Chondrocyte (in vitro differentiated cells): ENCODE measurements around the gene RBM38. TPM values are rescaled to one million over a fixed set of nuclear protein-coding genes. Genes with fewer than 3 reads are reported as not detected.

Source experiments
- DNase-seq: peaks from one replicate; pipeline ENCODE4 v3.0.0; 2021; ENCODE audit warnings: mixed read lengths, low spot score
- H3K27ac Mint-ChIP-seq: one replicate; pipeline ENCODE4 v1.8.0; 2021; ENCODE audit warnings: mild to moderate bottlenecking, moderate library complexity, mixed read lengths; ENCODE audit not compliant: unreplicated experiment
- H3K27me3 Mint-ChIP-seq: 2 replicates; pipeline ENCODE4 v1.8.0; 2021; ENCODE audit warnings: low read depth, mixed read lengths
- H3K36me3 Mint-ChIP-seq: 2 replicates; pipeline ENCODE4 v1.8.0; 2021; ENCODE audit warnings: low read depth, mixed read lengths
- H3K4me1 Mint-ChIP-seq: 2 replicates; pipeline ENCODE4 v1.8.0; 2021; ENCODE audit warnings: low read depth, mild to moderate bottlenecking, mixed read lengths
- H3K4me3 Mint-ChIP-seq: one replicate; pipeline ENCODE4 v1.8.0; 2021; ENCODE audit warnings: mild to moderate bottlenecking, moderate library complexity, mixed read lengths; ENCODE audit not compliant: unreplicated experiment
- H3K9me3 Mint-ChIP-seq: 2 replicates; pipeline ENCODE4 v1.8.0; 2021; ENCODE audit warnings: low read depth, mixed read lengths
- total RNA-seq: library from RNA; stranded (reverse); gene quantifications from 3 replicates; pipeline ENCODE4 v1.2.1, GENCODE V29; 2021
- TF ChIP-seq, protein P1 (sequence below): fragments of 200-600 bp; sonication (generic); IDR thresholded peaks from 2 replicates; pipeline ENCODE4 v1.5.0; 2021; ENCODE audit warnings: antibody characterized with exemption, mild to moderate bottlenecking, moderate library complexity

RBM38 gene
- total RNA-seq, 1 donor from 2014 or later = 11.2 TPM

DNA sequence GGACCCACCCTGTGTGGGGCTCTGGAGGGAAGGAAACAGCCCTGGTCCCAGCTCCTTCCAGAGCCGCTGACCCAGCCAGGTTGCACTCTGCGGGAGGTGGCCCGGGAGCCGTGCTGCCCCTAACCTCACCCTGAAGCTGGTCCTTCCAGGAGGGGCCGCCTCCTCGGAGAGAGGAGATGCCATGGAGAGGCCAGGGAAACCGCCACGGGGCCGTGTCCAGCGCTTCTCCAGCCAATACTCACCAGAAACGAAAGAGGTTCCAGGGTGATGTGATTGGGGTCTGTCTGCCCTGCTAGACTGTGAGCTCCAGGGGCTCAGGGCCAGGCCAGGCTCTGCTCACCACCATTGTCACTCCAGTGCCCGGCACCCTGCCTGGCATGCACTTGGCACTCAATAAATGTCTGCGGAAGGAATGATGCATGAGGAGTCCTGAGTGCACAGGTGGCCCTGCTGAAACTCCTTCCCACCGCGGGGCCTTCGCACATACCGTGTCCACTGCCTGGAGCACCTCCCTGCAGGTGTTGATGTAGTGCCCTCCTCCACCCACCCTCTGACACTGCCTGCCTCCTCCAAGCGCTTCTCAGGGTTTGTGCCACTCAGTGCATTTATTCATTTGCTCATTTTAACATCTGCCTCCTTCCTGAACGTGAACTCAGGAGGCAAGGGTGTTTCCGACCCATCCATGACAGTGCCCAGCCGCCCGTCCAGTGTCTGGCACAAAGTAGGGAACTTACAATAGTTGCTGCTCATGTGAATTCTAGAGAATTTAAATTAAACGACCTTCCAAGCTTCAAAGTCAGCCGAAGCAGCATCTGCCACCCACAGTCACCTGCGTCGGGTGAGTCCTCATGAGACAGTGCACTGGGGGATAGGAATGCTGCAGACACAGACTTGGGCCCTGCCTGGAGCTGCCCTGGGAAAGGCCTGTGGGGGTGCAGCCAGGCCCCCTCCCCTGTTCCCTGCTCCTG, 30.3 kb downstream of the RBM38 start:
- TF ChIP-seq, protein P1, sequence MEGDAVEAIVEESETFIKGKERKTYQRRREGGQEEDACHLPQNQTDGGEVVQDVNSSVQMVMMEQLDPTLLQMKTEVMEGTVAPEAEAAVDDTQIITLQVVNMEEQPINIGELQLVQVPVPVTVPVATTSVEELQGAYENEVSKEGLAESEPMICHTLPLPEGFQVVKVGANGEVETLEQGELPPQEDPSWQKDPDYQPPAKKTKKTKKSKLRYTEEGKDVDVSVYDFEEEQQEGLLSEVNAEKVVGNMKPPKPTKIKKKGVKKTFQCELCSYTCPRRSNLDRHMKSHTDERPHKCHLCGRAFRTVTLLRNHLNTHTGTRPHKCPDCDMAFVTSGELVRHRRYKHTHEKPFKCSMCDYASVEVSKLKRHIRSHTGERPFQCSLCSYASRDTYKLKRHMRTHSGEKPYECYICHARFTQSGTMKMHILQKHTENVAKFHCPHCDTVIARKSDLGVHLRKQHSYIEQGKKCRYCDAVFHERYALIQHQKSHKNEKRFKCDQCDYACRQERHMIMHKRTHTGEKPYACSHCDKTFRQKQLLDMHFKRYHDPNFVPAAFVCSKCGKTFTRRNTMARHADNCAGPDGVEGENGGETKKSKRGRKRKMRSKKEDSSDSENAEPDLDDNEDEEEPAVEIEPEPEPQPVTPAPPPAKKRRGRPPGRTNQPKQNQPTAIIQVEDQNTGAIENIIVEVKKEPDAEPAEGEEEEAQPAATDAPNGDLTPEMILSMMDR = no peak
- Mint-ChIP-seq H3K4me1 (peaks cover 3% of the 10 kb centered on the region), H3K4me3 (no peak overlapping the region), H3K27me3 (peaks cover 13% of the 10 kb centered on the region), H3K9me3 (no peaks in the 10 kb centered on the region), H3K27ac (no peak overlapping the region), H3K36me3 (no peaks in the 10 kb centered on the region)
- no peak for DNase-seq

DNA sequence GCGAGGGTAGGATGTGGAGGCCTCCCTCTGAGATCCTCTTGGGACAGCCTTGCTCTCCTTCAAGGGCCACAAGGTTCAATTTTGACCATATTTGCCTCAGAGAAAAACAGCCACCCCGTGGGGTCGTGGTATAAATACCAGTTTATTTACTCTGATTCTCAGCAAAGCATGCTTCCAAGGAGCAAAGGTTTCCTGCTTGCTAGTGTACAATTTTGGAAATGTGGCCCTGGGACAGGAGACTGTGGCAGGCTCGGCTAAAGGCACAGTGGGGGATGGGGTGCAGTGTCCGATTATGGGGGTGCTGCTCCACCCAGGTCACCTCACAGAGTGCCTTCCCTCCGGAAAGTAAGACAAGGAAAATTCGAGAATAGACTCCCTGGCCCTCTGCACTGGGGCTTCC, 31.1 kb downstream of the RBM38 start:
- TF ChIP-seq, protein P1 = no peak
- no peaks in the 10 kb centered on the region for H3K9me3 Mint-ChIP-seq

DNA sequence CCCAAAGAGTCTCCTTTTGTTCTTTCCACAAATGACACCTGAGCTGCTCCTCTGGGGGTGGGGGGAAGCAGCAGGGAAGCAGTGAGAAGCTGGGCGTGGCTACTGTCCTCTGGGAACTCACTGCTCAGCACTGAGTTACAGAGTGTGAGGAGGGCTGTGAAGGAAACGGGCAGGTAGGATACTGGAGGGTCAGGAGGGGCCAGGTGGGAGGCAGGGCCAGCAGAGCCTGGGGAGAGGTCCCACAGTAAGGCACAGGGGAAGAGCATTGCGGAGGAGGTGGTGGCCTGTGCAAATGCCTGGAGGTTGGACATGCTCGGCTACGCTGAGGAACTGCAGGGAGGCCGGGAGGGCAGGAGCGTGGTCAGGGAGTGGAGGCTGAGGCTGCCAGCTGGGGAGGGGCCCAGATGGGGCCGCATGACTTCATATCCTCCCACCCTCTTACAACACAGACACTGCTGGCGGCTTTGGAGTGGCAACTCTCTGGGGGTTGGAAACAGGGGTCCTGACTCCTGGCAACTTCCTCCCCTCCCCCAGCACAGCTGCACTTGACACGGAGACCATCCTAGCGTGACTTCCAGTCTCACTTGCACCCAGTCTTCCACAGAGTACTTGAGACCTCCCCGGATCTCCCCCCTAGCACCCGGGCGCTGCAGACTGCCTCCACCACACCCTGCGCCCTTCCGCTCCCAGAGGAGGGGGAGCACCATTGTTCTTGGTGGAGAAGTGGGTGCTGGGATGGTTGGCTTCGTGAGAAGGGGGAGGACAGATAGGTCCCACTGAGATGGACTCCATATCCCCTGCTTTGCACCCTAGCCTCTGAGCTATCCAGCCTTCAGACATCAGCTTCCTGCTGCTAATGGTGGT, 34.2 kb downstream of the RBM38 start:
- Mint-ChIP-seq H3K4me1 (peaks cover 3% of the 10 kb centered on the region), H3K36me3 (no peaks in the 10 kb centered on the region), H3K4me3 (no peak overlapping the region), H3K9me3 (no peaks in the 10 kb centered on the region), H3K27ac (no peak overlapping the region), H3K27me3 (peaks cover 9% of the 10 kb centered on the region)
- TF ChIP-seq, protein P1 = no peak
- no peak for DNase-seq

More for the DNA sequence above, 31.1 kb downstream of the RBM38 start:
- Mint-ChIP-seq H3K4me3 (no peak overlapping the region), H3K4me1 (peaks cover 3% of the 10 kb centered on the region), H3K36me3 (no peaks in the 10 kb centered on the region), H3K27ac (no peak overlapping the region), H3K27me3 (peaks cover 10% of the 10 kb centered on the region)
- no peak for DNase-seq

DNA sequence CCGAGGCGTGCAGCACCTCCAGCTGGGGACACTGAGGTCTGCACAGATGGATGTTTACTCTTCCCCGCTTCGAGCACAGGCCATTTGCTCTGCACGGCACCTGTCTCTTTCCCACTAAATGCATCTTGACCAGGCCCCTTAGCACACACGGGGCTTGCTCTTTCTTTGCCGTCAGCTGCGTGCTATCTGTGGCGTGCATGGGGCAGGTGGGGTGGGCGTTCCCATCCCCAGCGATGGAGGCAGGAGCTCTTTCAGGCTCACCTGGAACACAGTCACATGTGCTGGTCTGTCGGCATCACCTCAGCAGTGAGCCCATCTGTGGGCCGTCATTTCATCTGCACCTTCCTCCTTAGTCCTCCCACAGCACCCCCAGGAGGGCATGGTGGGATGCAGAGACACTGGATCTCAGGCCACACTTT, 35.1 kb downstream of the RBM38 start:
- no peaks in the 10 kb centered on the region for H3K36me3 Mint-ChIP-seq
- peaks cover 3% of the 10 kb centered on the region for H3K4me1 Mint-ChIP-seq
- DNase-seq = no peak
- TF ChIP-seq, protein P1 = no peak
- H3K4me3 Mint-ChIP-seq = no peak overlapping the region
- no peak overlapping the region for H3K27ac Mint-ChIP-seq
- H3K9me3 Mint-ChIP-seq = no peaks in the 10 kb centered on the region
- H3K27me3 Mint-ChIP-seq = peaks cover 7% of the 10 kb centered on the region

DNA sequence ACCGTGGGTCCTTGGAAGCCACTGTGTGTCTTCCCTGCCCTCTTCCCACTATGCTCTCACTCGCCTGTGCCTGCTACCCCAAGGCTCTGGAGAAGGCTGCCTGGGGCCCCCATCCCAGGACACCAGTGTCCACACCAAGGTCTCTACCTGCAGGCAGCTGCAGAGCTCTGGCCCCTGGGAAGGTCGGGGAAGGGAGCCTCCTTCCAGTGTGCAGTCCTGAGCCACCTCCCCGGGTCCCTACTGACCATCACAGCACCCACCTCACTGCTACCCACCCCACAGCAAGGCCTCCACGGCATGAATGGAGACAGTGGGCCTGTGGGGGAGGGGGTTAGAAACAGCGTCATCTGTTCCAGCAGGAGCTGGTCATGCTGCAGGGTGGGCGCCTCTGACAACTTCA, 35.6 kb downstream of the RBM38 start:
- Mint-ChIP-seq H3K4me3 (no peak overlapping the region), H3K27ac (no peak overlapping the region), H3K36me3 (no peaks in the 10 kb centered on the region), H3K9me3 (no peaks in the 10 kb centered on the region), H3K27me3 (peaks cover 7% of the 10 kb centered on the region), H3K4me1 (peaks cover 3% of the 10 kb centered on the region)
- TF ChIP-seq, protein P1 = no peak
- DNase-seq = no peak
